ENCODE measurements around the gene TEN1.
"Not testable (repeated sequence)": the region's sequence is repeated elsewhere in the genome, so short reads cannot be mapped to it uniquely, and the experiment has no call there.

- TF ChIP-seq TP53 (CRISPR knock-in tag; conservative IDR thresholded peaks at IDR 0.05); RBAK (CRISPR knock-in tag; IDR thresholded peaks at IDR 0.05); MAZ (IDR thresholded peaks at IDR 0.05; ENCODE audit: borderline replicate concordance, low read depth, low read length); MAZ (CRISPR knock-in tag; IDR thresholded peaks at IDR 0.05; ENCODE audit: low read depth); CTCF (CRISPR knock-in tag; IDR thresholded peaks at IDR 0.05); E2F5 (CRISPR knock-in tag; conservative IDR thresholded peaks at IDR 0.05); ZNF768 (CRISPR knock-in tag; IDR thresholded peaks at IDR 0.05): not testable (repeated sequence)
These were observed 10.0 kb upstream of the TEN1 start for GRCh38 chr17:75969044-75969443.

Measured in HepG2 (cell line).